GM19452 (cell line): Measurements from ENCODE around the gene ZSCAN29.
A peak's percentile ranks its signal among the peaks of the same experiment; 100 is the strongest.

Experiments used
- ATAC-seq: cut with Tn5 transposase; IDR thresholded peaks from one replicate; pipeline ENCODE4 v1.9.1; 2021; ENCODE audit not compliant: unreplicated experiment

The ZSCAN29 gene

DNA sequence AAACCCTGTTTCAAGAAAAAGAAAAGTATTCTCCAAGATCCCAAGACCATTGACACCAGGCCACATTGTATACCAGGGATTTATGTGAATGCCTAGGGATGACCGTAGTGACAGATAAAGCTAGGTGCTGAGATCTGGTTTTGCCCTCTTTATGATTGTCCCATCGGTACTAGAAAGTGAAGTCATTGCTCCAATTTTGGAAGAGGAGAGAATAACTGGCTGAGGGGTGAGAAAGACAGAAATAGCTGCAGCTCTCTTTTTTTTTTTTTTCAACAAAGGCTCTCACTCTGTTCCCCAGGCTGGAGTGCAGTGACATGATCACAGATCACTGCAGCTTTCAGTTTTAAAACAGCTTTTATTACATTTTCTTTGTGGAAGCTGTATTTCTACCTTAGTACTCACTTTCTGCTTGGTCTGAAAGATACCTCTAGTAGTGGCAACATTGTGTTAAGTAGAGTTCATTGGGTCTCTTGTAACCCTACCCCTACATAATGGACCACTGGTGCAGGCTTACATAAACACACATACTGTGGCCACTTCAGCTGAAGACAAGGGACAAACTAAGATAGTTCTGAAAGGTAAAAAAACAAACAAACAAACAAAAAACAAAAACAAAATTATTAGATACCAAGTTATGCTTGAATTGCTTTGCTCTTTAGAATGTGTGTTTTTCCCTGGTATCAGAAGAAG, 18.0 kb downstream of the ZSCAN29 start:
- no peak for ATAC-seq

DNA sequence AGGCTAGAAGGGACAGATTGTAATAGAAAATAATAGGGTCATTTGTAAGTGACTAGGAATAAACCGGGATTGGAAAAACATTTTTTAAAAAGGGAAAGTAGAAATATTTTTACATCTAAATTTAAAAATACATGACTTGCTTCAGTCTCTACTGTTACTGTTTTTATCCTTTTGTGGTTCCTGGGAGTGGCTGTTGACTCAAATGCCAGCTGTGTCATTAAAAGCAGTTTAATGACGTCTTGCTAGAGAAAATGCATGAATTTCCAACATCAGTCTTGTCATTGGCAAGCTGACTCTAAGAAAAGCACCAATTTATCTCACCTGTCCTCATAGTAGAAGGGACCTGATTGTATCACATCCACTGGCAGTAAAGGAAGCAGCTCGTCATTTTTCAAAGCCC, 23.7 kb downstream of the ZSCAN29 start:
- ATAC-seq, result no peak

DNA sequence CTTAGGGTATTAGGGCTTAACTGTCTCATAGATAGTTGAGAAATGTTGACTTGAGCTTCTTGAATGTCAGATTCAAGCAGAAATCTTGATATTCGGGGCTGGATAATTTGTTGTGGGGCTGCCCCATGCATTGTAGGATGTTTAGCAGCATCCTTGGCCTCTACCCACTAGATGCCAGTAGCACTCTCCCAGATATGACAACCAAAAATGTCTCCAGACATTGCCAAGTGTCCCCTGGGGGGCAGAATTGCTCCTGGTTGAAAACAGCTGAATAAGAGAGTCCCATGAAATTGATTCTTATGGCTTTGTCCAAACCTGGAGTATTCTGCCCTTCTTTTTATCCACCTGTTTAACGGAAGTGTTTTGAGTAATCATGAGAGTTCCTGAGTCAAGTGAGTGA, 24.5 kb downstream of the ZSCAN29 start:
- ATAC-seq, result no peak

DNA sequence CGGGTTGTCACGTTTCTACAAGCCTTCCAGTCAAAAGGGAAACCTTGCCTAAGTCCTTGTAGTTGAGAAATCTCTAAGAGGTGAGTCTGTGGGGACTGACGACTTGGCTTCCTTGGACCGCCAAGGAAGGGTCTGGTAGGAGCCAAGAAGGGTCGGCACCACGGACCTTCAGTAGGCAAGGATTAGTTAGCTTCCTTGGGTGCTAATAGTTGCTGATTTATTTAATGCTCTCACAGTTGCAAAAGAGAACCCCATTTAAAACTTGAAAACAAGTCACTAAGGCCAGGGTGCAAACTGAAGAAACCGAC, 40.1 kb downstream of the ZSCAN29 start:
- peak; percentile 29 for ATAC-seq

DNA sequence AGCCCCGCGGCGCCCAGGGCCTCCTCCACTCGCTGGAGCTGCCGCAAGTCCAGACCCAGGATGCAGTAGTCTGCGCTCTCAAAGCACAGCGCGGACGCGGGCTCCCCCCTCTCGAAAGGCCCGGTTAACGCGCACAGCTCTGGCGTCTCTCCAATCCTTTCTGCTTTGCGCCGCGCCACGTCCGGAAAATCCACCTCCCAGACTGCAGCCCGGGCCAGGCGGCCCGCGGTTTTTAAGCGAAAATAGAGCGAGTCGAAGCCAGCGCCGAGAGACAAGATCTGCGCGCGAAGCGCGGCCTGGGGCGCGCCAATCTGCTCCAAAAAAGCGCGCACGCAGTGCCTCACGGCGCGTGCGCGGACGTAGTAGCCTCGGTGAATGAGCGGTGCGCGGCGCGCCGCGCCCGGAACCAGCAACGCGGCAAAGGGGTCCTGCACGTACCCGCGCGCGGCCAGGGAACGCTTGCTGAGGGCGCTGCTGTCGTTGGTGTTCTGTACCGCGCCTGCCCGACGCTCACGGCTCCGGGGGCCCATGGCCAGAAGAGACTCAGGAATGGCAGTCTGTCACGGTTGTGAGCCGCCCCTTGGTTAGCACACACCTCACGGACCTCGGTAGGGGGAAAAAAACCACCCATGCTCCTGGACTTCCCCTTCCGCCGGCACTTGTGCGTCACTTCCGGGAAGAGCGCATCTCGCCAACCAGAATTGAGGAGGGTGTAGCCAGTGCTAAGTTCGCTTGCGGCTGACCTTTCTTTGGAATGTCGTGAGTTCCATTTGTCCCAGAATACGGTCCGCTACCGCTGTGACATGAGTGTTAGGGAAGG, 40.7 kb downstream of the ZSCAN29 start, which contains the start of gene LCMT2:
TSS of gene LCMT2 (minus strand) at position 614 of the 820 bp plus-strand sequence. CDS start at position 530, 84 bp downstream.
- peak; percentile 90 for ATAC-seq

DNA sequence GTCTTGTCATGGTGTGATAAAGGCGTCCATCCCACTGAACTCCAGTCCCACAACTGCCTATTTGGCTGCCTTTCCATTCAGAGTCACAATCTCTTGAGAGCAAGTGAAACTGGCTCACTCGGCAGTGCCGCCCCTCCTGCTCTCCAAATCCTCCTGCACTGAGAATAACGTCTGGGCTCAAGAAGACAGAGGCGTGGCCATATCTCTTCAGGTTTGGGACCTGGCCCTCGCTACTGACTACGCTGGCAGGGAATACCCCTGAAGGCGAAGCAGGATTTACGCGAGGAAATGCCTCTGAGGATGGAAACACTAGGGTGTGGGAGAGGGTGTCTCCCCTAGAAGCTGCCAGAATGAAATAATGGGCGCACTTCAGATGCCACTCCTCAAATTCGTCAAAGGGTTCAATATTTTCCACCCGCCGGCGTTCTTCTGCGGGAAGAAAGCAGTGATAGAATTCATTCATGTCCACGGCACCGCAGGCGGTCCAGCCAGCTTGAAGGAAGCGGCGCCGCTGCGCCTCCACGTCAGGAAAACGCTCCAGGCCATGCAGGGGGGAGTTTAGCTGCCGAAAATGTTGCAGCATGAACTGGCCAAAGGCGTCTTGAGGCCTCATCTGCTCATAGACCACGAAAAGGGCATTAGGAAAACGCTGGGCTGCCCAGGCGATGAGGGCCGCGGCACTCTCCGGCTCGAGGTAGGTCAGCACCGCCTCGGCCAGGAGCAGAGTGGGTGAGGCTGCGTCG, 41.5 kb downstream of the ZSCAN29 start:
- no peak for ATAC-seq

DNA sequence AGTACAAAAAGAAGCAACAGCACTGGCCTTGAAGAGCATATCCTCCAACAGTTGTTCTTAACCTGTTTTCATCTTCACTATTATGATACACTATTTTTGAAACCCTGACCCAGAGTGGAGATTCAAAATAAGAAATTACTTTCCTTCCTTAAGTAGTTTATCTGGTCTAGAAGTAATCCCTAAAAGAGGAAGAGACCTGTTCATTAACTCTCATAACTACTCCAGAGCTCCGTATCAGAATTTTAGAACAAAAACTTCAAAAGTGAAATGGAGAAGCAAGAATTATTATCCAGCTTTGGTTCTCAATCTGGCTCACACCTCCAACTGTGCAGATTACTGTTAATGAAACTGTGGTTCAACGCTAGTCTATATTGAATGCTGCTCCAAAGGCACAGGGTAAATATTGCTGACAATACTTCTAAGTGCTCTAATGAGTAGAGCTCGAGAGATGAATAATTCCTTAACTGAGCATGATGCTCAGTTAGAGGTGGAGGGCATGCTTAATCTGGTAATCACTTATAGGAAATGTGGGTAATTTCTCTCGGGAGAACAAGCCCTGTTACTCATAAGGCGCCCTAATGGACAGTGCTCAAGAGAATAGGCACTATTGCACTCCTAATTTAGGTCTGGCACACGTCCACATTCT, 45.7 kb downstream of the ZSCAN29 start:
- ATAC-seq, result no peak

DNA sequence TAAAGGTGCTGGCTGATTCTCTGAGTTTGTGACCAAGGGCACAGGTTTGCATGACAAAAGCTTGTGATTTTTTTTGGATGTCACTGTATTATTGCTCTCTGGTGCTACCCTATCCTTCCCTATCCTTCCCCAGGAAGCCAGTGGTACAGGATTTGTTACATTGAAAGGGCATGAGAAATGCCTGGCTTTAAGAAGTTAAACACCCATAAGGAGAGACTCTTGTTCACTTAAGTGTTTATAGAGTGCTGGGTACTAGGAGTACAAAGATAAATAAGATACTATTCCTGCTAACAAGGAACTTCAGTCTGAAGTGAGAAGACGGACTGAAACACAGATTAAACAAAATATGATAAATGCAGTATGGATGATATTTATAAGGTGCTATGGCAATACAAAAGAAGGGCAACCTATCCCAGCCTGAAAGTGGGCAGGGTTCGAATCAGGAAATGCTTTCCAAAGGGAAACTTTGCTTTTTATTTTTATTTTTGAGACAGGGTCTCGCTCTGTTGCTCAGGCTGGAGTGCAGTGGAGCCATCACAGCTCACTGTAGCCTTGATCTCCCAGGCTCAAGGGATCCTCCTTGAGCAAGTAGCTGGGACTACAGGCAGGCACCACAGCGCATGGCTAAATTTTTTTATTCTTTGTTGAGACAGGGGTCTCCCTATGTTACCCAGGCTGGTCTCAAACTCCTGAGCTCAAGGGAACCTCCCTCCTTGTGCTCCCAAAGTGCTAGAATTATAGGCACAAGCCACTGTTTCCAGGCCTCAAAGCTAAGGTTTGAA, 51.7 kb downstream of the ZSCAN29 start:
- no peak for ATAC-seq

DNA sequence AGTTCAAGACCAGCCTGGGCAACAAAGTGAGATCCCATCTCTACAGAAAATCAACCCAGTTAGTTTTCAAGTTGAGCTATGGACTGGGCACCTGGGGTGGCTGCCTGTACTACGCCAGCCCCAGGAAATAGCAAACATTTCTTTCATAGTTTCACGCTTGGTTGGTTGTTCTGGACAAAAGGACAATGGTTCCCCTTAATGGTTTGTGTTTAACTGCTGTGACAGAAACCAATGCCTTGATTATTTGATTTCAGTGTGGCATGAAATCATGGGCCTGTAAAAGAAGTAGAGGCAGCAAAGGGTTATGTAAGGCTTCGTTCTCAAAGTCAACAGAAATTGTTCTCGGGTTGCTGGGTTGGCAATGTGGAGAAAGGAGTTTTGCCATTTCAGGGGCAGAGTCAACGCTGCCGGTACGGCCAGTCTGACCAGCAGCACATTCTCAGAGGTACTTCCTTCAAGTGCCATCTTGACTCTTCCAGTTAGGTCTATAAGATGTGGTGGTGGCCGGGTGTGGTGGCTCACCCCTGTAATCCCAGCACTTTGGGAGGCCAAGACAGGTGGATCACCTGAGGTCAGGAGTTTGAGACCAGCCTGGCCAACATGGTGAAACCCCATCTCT, 53.2 kb downstream of the ZSCAN29 start:
- ATAC-seq, result no peak

DNA sequence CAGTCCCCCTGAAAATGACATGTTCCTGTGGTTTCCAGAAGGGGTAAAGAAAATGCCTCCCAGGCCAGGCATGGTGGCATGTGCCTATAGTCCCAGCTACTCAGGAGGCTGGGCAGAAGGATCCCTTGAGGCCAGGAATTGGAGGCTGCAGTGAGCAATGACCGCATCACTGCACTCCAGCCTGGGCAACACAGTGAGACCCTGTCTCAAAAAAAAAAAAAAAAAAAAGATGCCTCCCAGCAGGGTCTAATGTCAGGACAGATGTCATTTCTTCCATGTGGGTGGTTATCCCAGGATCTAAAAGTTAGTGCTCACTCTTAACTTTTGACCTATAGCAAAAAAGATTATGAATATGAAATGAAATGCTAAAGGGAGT, 53.9 kb downstream of the ZSCAN29 start:
- no peak for ATAC-seq

DNA sequence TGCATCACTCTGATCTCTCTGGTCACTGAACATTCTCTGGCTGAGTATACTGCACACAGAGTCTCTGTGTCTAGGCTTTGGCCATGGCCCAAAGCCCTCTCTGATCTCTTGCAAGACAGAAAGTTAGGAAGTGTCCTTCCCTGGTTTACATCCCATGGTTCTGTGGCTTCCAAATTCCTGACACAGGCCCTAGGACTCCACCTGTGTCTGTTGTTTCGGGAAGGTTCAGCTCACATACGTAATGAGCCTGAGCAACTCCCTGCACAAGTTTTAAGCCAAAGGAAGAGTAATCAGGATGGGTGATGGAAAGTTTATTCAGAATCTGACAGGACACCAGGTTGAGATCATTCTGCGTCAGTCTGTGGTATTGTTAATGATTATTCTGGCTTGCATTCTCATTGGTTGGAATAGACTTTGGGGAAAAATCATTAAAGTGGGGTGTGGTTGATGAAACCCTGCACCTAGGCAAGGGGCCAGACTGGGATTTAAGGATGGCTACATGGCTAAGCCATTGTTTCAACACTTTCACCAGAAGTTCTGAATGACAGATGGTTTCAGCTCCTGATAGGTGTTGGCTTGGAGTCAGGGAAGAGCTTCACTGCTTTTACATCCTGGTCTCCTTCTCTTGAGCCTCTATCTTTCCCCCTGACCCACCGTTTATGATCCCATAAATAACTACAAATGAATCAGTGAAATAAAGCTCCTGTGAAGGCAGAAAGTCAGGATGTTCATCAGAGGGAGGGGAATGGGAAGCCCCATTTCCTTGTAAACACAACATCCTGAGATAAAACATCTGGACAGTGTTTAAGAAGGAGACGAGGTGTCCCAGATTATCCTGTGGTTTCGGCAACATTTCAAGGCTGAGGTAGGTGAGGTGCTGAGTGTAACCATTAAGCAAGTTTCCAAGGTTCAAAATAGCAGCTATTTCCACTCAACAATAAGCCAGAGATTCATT, 54.5 kb downstream of the ZSCAN29 start:
- ATAC-seq, result no peak

DNA sequence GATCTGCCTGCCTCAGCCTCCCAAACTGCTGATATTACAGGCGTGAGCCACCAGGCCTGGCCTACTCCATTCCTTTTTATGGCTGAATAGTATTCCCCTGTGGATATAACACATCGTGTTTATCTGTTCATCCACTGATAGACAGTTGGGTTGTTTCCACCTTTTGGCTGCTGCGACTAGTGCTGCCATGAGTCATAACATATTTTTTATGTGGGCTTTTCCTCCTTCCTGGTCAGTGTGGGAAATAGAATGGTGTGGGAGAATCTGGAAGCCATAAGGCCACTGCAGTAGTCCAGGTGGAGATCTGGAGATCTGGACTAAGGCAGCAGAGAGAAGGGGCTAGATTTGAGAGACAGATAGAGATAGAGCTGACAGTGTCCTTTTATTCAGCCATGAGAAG, 56.7 kb downstream of the ZSCAN29 start:
- ATAC-seq, result no peak

DNA sequence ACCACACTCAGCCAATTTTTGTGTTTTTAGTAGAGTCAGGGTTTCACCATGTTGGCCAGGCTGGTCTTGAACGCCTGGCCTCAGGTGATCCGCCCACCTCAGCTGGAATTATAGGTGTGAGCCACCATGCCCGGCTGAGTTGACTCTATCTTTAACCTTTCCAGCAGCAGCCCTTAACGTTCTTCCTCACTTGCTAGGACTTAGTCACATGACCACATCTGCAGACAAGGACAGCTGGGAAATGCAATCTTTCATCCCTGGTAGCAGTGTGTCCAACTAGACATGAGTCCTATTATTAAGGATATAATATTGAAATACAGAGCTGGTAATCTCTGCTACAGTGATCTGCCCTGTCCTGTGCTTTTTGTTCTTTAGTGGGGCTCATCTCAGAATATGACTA, 58.5 kb downstream of the ZSCAN29 start:
- ATAC-seq, result no peak
